H1 (cell line): ENCODE data around the gene DTX4. TPM values are rescaled to one million over a fixed set of nuclear protein-coding genes. Genes with fewer than 3 reads are reported as not detected.

ENCODE experiments used
- CTCF ChIA-PET: fragments of 300-600 bp; sonication (Branson Sonifier 250); formaldehyde crosslinking; loops from one replicate; lab custom pipeline; 2021; ENCODE audit not compliant: partially characterized antibody; lab: Charles Lee
- POLR2A ChIA-PET: fragments of 300-600 bp; sonication (Branson Sonifier 250); formaldehyde crosslinking; loops from one replicate; lab custom pipeline; 2021; ENCODE audit warnings: inconsistent platforms; ENCODE audit not compliant: partially characterized antibody; lab: Charles Lee
- DNase-seq, 2 experiments: peaks; one replicate each; pipeline versions ENCODE4 v3.0.0 to v3.0.0-alpha.2; 2010 to 2022; ENCODE audit warnings: low spot score in 2 of 2, low read depth in 1 of 2, mixed read lengths in 1 of 2
- FAIRE-seq: peaks from 2 replicates; lab custom pipeline; 2011; peaks lifted over from hg19 to GRCh38; lab: Jason Lieb, UNC
- H2AFZ ChIP-seq: 2 replicates; pipeline ENCODE4 v1.8.1; 2012; ENCODE audit warnings: low read length, inconsistent platforms
- H2AK5ac ChIP-seq: 2 replicates; pipeline ENCODE4 v1.6.1; 2013; ENCODE audit warnings: low read depth, low read length
- H2BK120ac ChIP-seq: replicated peaks from 2 replicates; pipeline ENCODE3; 2013; ENCODE audit warnings: low read depth, low read length, inconsistent platforms
- H2BK12ac ChIP-seq: 2 replicates; pipeline ENCODE4 v1.6.1; 2013; ENCODE audit warnings: low read depth, low read length
- H2BK15ac ChIP-seq: 2 replicates; pipeline ENCODE4 v1.6.1; 2013; ENCODE audit warnings: low read length
- H2BK20ac ChIP-seq: 2 replicates; pipeline ENCODE4 v1.6.1; 2013; ENCODE audit warnings: low read length
- H2BK5ac ChIP-seq: 2 replicates; pipeline ENCODE4 v1.6.1; 2013; ENCODE audit warnings: low read depth, low read length
- H3K14ac ChIP-seq: 2 replicates; pipeline ENCODE4 v1.6.1; 2013; ENCODE audit warnings: inconsistent platforms; ENCODE audit not compliant: insufficient read length
- H3K18ac ChIP-seq: 2 replicates; pipeline ENCODE4 v1.6.1; 2013; ENCODE audit warnings: low read length; ENCODE audit errors: extremely low read depth
- H3K23ac ChIP-seq: 2 replicates; pipeline ENCODE4 v1.6.1; 2013; ENCODE audit warnings: inconsistent platforms; ENCODE audit not compliant: insufficient read length
- H3K23me2 ChIP-seq: 2 replicates; pipeline ENCODE4 v1.6.1; 2013; ENCODE audit warnings: low read depth, low read length
- H3K27ac ChIP-seq: 2 replicates; pipeline ENCODE4 v1.6.1; 2011; ENCODE audit warnings: low read depth, low read length, inconsistent platforms
- H3K27me3 ChIP-seq, 4 experiments: replicated peaks in 1 of 4; 1 replicate in 1 of 4; 2 replicates in 3 of 4; pipeline versions ENCODE4 v1.6.1 to v1.8.1; 2011 to 2013; ENCODE audit warnings: low read length in 3 of 4, mild to moderate bottlenecking in 3 of 4, inconsistent platforms in 2 of 4, mixed read lengths in 2 of 4, moderate library complexity in 1 of 4; ENCODE audit not compliant: control insufficient read depth in 3 of 4, insufficient read depth in 3 of 4; ENCODE audit errors: extremely low read depth in 1 of 4
- H3K36me3 ChIP-seq, 4 experiments: 2 replicates each; pipeline versions ENCODE4 v1.6.1 to v1.8.1; 2011 to 2013; ENCODE audit warnings: mild to moderate bottlenecking in 4 of 4, low read length in 3 of 4, moderate library complexity in 2 of 4, control low read depth in 1 of 4, inconsistent platforms in 1 of 4; ENCODE audit not compliant: insufficient read depth in 4 of 4, control insufficient read depth in 2 of 4
- H3K4ac ChIP-seq: replicated peaks from 2 replicates; pipeline ENCODE3; 2013; ENCODE audit warnings: low read length, low read depth, mixed read lengths, inconsistent platforms; ENCODE audit not compliant: insufficient read length
- H3K4me1 ChIP-seq, 4 experiments: replicated peaks in 1 of 4; 1 replicate in 1 of 4; 2 replicates in 3 of 4; pipeline versions ENCODE4 v1.6.1 to v1.8.1; 2011 to 2013; ENCODE audit warnings: low read length in 3 of 4, inconsistent platforms in 2 of 4, mixed read lengths in 1 of 4; ENCODE audit not compliant: insufficient read depth in 4 of 4, control insufficient read depth in 3 of 4
- H3K4me2 ChIP-seq, 2 experiments: 2 replicates each; pipeline versions ENCODE4 v1.6.1 to v1.8.1; 2011 to 2013; ENCODE audit warnings: low read depth in 2 of 2, low read length in 2 of 2, control low read depth in 1 of 2, inconsistent platforms in 1 of 2, mild to moderate bottlenecking in 1 of 2; ENCODE audit not compliant: insufficient read depth in 1 of 2
- H3K4me3 ChIP-seq, 4 experiments: fragments of 200-600, 300-600 bp in 1 of 4; sonication (generic), shearing (Covaris generic), sonication (Bioruptor Twin) in 1 of 4; 2 replicates each; pipeline versions ENCODE4 v1.5.1 to v1.8.1; 2011 to 2016; ENCODE audit warnings: low read length in 4 of 4, low read depth in 3 of 4, control low read depth in 2 of 4, inconsistent platforms in 2 of 4, mild to moderate bottlenecking in 2 of 4, mixed read lengths in 1 of 4, moderate library complexity in 1 of 4; ENCODE audit not compliant: insufficient read depth in 2 of 4; ENCODE audit errors: extremely low read depth in 1 of 4
- H3K56ac ChIP-seq: replicated peaks from 2 replicates; pipeline ENCODE3; 2013; ENCODE audit warnings: low read depth, mild to moderate bottlenecking, mixed read lengths, low read length, inconsistent platforms; ENCODE audit not compliant: insufficient read length
- H3K79me1 ChIP-seq: 2 replicates; pipeline ENCODE4 v1.6.1; 2013; ENCODE audit warnings: low read depth, low read length, control low read depth
- H3K79me2 ChIP-seq, 2 experiments: 2 replicates each; pipeline versions ENCODE4 v1.6.1 to v1.8.1; 2012 to 2013; ENCODE audit warnings: low read length in 2 of 2, mild to moderate bottlenecking in 2 of 2, inconsistent platforms in 1 of 2; ENCODE audit not compliant: insufficient read depth in 2 of 2, control insufficient read depth in 1 of 2
- H3K9ac ChIP-seq, 4 experiments: replicated peaks in 1 of 4; 1 replicate in 1 of 4; 2 replicates in 3 of 4; pipeline versions ENCODE4 v1.6.1 to v1.8.1; 2011 to 2013; ENCODE audit warnings: low read depth in 3 of 4, low read length in 3 of 4, control low read depth in 2 of 4, mild to moderate bottlenecking in 2 of 4, moderate library complexity in 2 of 4, inconsistent platforms in 1 of 4; ENCODE audit errors: extremely low read depth in 1 of 4
- H3K9me3 ChIP-seq, 2 experiments: 2 replicates each; pipeline versions ENCODE4 v1.6.1 to v1.8.1; 2012 to 2013; ENCODE audit warnings: mild to moderate bottlenecking in 2 of 2, moderate library complexity in 2 of 2, control low read depth in 1 of 2, inconsistent platforms in 1 of 2, low read depth in 1 of 2, low read length in 1 of 2, mixed read lengths in 1 of 2; ENCODE audit not compliant: insufficient read depth in 2 of 2
- H4K20me1 ChIP-seq, 2 experiments: replicated peaks in 1 of 2; 2 replicates each; pipeline versions ENCODE3 to v1.8.1; 2011 to 2013; ENCODE audit warnings: inconsistent platforms in 2 of 2, low read length in 2 of 2, mild to moderate bottlenecking in 1 of 2; ENCODE audit not compliant: insufficient read depth in 2 of 2, control insufficient read depth in 1 of 2
- H4K5ac ChIP-seq: 2 replicates; pipeline ENCODE4 v1.6.1; 2013; ENCODE audit warnings: low read length, low read depth, mixed read lengths, inconsistent platforms; ENCODE audit not compliant: insufficient read length
- H4K8ac ChIP-seq: 2 replicates; pipeline ENCODE4 v1.8.0; 2013; ENCODE audit warnings: mild to moderate bottlenecking, moderate library complexity, low read length, inconsistent platforms; ENCODE audit not compliant: insufficient read depth; ENCODE audit errors: extremely low read depth
- H4K91ac ChIP-seq: replicated peaks from 2 replicates; pipeline ENCODE3; 2013; ENCODE audit warnings: low read length, mixed read lengths, inconsistent platforms; ENCODE audit not compliant: insufficient read length
- ASH2L ChIP-seq: fragments of 200-600, 300-600 bp; sonication (generic); IDR thresholded peaks from one replicate; pipeline ENCODE4 v1.7.1; 2017; ENCODE audit warnings: low read length
- CBX5 ChIP-seq: fragments of 300-800, 300-1000 bp; sonication (generic); IDR thresholded peaks from 2 replicates; pipeline ENCODE4 v1.7.1; 2016; ENCODE audit warnings: antibody characterized with exemption, low read length, low read depth
- CEBPB ChIP-seq: IDR thresholded peaks from 2 replicates; pipeline ENCODE4 v1.6.1; 2012; ENCODE audit warnings: low read depth, low read length
- FOSL1 ChIP-seq: IDR thresholded peaks from 2 replicates; pipeline ENCODE4 v1.6.1; 2011; ENCODE audit warnings: mild to moderate bottlenecking, low read depth, low read length, moderate library complexity; ENCODE audit not compliant: insufficient read depth
- NRF1 ChIP-seq: IDR thresholded peaks from 2 replicates; pipeline ENCODE4 v1.6.1; 2011; ENCODE audit warnings: mild to moderate bottlenecking, low read depth, low read length, improper control_type of control experiment
- TAF1 ChIP-seq: IDR thresholded peaks from 2 replicates; pipeline ENCODE4 v1.6.1; 2011; ENCODE audit warnings: mild to moderate bottlenecking, low read depth, low read length
- YY1 ChIP-seq: IDR thresholded peaks from 2 replicates; pipeline ENCODE4 v1.6.1; 2011; ENCODE audit warnings: low read depth, mild to moderate bottlenecking, low read length
- WGBS, 2 experiments: shearing (Covaris generic) in 1 of 2; methylation state at CpG; one replicate each; pipeline versions ENCODE4 v1.1.6 to v1.1.7; 2013 to 2015; ENCODE audit warnings: low lambda C conversion rate in 2 of 2, mixed read lengths in 2 of 2, inconsistent platforms in 1 of 2, low coverage in 1 of 2, missing lambda C conversion rate in 1 of 2; ENCODE audit not compliant: insufficient replicate concordance in 2 of 2, insufficient coverage in 1 of 2, insufficient read length in 1 of 2; ENCODE audit errors: extremely low coverage in 1 of 2, missing lambda C conversion rate in 1 of 2; 5-methylcytosine and 5-hydroxymethylcytosine counted together
- polyA plus RNA-seq, 7 experiments: library from polyadenylated mRNA; depleted of rRNA in 3 of 7; stranded (reverse) in 5 of 7; unstranded in 2 of 7; fragments of >200 nt in 5 of 7; fragments of 200-250 nt in 2 of 7; gene quantifications; 1 replicate in 5 of 7; 2 replicates in 1 of 7; 4 replicates in 1 of 7; pipeline versions ENCODE4 v1.2.1 to v1.2.3, GENCODE V29; 2011 to 2013; ENCODE audit warnings: missing spikeins in 2 of 7, mixed read lengths in 2 of 7
- total RNA-seq: library from RNA; stranded (reverse); fragmentation: NEBNext Ultra II Directional; extraction: Animal tissue kit (Norgen Biotek cat#: 25700); gene quantifications from 2 replicates; pipeline ENCODE4 v1.2.1, GENCODE V29; 2021

The DTX4 gene
- total and polyA plus RNA-seq, 2 of the 8 experiments (the other 6 are each of a cell fraction or from before 2014, with no cell fraction given) = 5.1 to 18.8 TPM

DNA sequence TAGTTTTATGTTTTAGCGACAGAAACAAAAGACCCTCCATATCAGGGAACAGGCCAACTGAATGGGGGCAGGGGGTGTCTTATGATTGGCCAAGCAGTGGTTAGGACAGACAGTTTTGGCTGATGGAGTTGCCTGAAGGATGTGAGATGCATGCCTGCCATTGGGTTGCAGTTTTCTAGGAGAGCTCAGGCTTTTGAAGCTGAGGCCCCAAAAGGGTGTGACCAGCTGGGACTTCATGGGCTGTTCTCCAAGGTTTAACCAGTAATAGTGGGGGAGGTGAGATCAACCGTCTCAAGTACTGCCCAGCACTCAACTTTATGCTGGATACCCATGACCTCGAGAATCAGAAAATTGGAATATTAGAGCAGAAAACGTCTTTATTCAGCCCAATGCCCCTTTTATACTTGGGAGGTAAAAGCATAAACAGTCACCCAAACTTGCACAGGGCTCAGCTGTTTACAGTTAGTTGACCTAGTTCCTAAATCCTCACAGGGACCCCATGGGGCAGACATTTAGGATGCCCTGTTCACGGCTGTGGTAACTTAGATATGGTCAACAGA, 13.5 kb downstream of the DTX4 start:
- no peak for DNase-seq
- Histone ChIP-seq H3K79me1 (peaks cover 6% of the 10 kb centered on the region; the same call in 1 of the 2 replicates), H3K9me3 (no peaks in the 10 kb centered on the region), H2BK20ac (no peak overlapping the region), H2AFZ (no peak overlapping the region), H4K91ac (no peak overlapping the region), H3K79me2 (0 out of 4 replicates have a peak, but pooled peaks cover 0 to 8% of the 10 kb centered on the region in 2 experiments), H3K27me3 (no peaks in the 10 kb centered on the region), H3K4me2 (no peak overlapping the region), H4K8ac (no peak overlapping the region), H2BK5ac (no peak overlapping the region), H3K27ac (no peak overlapping the region), H2BK120ac (no peak overlapping the region)
- 91% methylated on average over 5 of the region's 5 CpGs; no CpG with 5 or more reads in 1 of the 2 experiments for WGBS, 2 experiments
- ChIA-PET CTCF (interaction anchor here (0.5 to 9.5 kb wide), 30 partner anchors 8 to 1722 kb away, joined by 3 to 201 read pairs (median 5); partner anchors contain the start of genes DTX4, GLYATL1, MPEG1 and OR5A1), POLR2A (interaction anchor here (1.3 to 9.4 kb wide), 2 partner anchors 12 to 21 kb away, joined by 3 to 79 read pairs; partner anchors contain the start of gene DTX4)
- TF ChIP-seq YY1 = no peak
- TF ChIP-seq NRF1 = no peak
- TF ChIP-seq FOSL1 = no peak
- TF ChIP-seq TAF1 = no peak
- no peak for TF ChIP-seq CEBPB
- no peak for TF ChIP-seq ASH2L
- TF ChIP-seq CBX5 = no peak
- TF ChIP-seq, all 59 proteins: peak for 0
- FAIRE-seq = no peak
- H3K36me3 ChIP-seq = peaks cover 0 to 23% (median 9%) of the 10 kb centered on the region in 4 experiments; a peak in 5 of 8 replicates
- no peak overlapping the region for H3K14ac ChIP-seq
- H3K9ac ChIP-seq = no peak overlapping the region
- no peak overlapping the region for H2BK12ac ChIP-seq
- no peak overlapping the region for H3K4ac ChIP-seq
- no peak overlapping the region for H3K23ac ChIP-seq
- no peak overlapping the region for H4K5ac ChIP-seq
- H3K4me3 ChIP-seq = no peak overlapping the region
- no peak overlapping the region for H3K18ac ChIP-seq
- no peak overlapping the region for H2BK15ac ChIP-seq
- H3K23me2 ChIP-seq = no peaks in the 10 kb centered on the region
- no peak overlapping the region for H2AK5ac ChIP-seq
- H3K56ac ChIP-seq = no peak overlapping the region
- peaks cover 2 to 3% of the 10 kb centered on the region in 2 experiments for H4K20me1 ChIP-seq
- peaks cover 0 to 4% (median under 1%) of the 10 kb centered on the region in 4 experiments; a peak in 3 of 7 replicates for H3K4me1 ChIP-seq
